ENCODE measurements around the gene ADAM12.
A peak's percentile ranks its signal among the peaks of the same experiment; 100 is the strongest.

Gene ADAM12

GRCh38 chr10:126059076-126059826 is 329.0 kb downstream of the ADAM12 start:
- DNase-seq (ENCODE audit: low read depth): peak; percentile 94
- H3K4me3 ChIP-seq (ENCODE audit: control insufficient read depth, low read depth, low read length): no peak overlapping the region

GRCh38 chr10:126058507-126058906 is 329.8 kb downstream of the ADAM12 start:
- DNase-seq (ENCODE audit: low read depth): no peak
- TF ChIP-seq CTCF (IDR thresholded peaks at IDR 0.05; ENCODE audit: control insufficient read depth, insufficient read depth, low read depth, low read length, missing control alignments): no peak
- no peak overlapping the region for H3K4me3 ChIP-seq (ENCODE audit: control insufficient read depth, low read depth, low read length)

More at GRCh38 chr10:126059076-126059826, 329.0 kb downstream of the ADAM12 start:
- no peak for TF ChIP-seq CTCF (IDR thresholded peaks at IDR 0.05; ENCODE audit: control insufficient read depth, insufficient read depth, low read depth, low read length, missing control alignments)

GRCh38 chr10:126058104-126058503 is 330.2 kb downstream of the ADAM12 start:
- DNase-seq (ENCODE audit: low read depth): no peak
- no peak for TF ChIP-seq CTCF (IDR thresholded peaks at IDR 0.05; ENCODE audit: control insufficient read depth, insufficient read depth, low read depth, low read length, missing control alignments)
- no peak overlapping the region for H3K4me3 ChIP-seq (ENCODE audit: control insufficient read depth, low read depth, low read length)

GRCh38 chr10:126057494-126057893 is 330.8 kb downstream of the ADAM12 start:
- no peak overlapping the region for H3K4me3 ChIP-seq (ENCODE audit: control insufficient read depth, low read depth, low read length)
- DNase-seq (ENCODE audit: low read depth): no peak
- TF ChIP-seq CTCF (IDR thresholded peaks at IDR 0.05; ENCODE audit: control insufficient read depth, insufficient read depth, low read depth, low read length, missing control alignments): no peak

GRCh38 chr10:126054191-126054590 is 334.1 kb downstream of the ADAM12 start:
- no peak overlapping the region for H3K4me3 ChIP-seq (ENCODE audit: control insufficient read depth, low read depth, low read length)
- DNase-seq (ENCODE audit: low read depth): no peak
- TF ChIP-seq CTCF (IDR thresholded peaks at IDR 0.05; ENCODE audit: control insufficient read depth, insufficient read depth, low read depth, low read length, missing control alignments): no peak

GRCh38 chr10:126052171-126052570 is 336.1 kb downstream of the ADAM12 start:
- DNase-seq (ENCODE audit: low read depth): no peak
- no peak for TF ChIP-seq CTCF (IDR thresholded peaks at IDR 0.05; ENCODE audit: control insufficient read depth, insufficient read depth, low read depth, low read length, missing control alignments)
- no peak overlapping the region for H3K4me3 ChIP-seq (ENCODE audit: control insufficient read depth, low read depth, low read length)
